ENCODE results near the gene TTL. TPM values are rescaled to one million over a fixed set of nuclear protein-coding genes. Genes with fewer than 3 reads are reported as not detected.

TTL gene
- total and polyA plus RNA-seq, 2 of the 13 experiments (the other 11 are each of a cell fraction or from before 2014, with no cell fraction given), result 19.0 to 59.8 TPM

DNA sequence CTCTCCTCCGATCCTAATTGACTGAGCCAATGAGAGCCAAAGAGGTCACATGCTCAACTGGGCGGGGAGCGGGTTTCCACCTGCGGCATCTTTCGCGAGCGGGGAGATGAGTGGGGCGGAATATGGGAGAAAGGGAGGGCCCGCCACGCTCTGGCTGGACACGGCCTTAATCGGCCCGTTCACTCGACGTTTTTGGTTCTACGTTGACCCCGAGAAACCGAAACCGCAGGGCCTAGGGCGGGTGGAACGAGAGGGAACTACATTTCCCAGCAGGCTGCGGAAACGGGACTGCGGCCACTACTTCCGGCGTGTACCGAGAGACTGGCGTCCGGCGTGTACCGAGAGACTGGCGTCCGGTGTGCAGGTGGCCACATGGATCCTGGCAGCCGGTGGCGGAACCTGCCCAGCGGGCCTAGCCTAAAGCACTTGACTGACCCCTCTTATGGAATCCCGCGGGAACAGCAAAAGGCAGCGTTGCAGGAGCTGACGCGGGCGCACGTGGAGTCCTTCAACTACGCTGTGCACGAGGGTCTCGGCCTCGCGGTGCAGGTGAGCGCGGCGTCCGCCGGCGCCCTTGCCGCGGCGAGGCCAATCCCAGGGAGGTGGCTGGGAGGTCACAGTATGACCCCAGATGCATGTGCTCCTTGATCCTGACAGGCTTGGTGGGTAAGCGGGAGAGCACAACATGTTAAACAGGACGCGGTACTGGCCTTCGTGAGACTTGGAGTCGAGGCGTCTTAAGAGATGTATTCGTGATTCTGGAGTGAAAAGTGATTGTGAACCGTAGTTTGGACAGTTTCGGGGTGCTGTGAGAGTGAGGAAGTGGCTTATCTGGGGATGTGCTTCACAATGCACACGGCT, 60.4 kb downstream of the TTL start, which contains the start of gene POLR1B (continued):
- TF ChIP-seq NR2F2 (IDR thresholded peaks at IDR 0.05; ENCODE audit: borderline replicate concordance, low read depth) (peak; percentile 67; the same call in 1 of the 2 replicates), ZZZ3 (CRISPR knock-in tag; IDR thresholded peaks at IDR 0.05; ENCODE audit: borderline replicate concordance) (peak; percentile 82; the same call in 1 of the 2 replicates), ELF1 (CRISPR knock-in tag; IDR thresholded peaks at IDR 0.05) (peak; percentile 89), PHF21A (CRISPR knock-in tag; IDR thresholded peaks at IDR 0.05) (peak; percentile 81), SRSF4 (IDR thresholded peaks at IDR 0.05; ENCODE audit: low read depth, low read length, poor library complexity, severe bottlenecking) (no peak), MAFF (IDR thresholded peaks at IDR 0.05; ENCODE audit: low read depth, low read length) (no peak), IRX3 (CRISPR knock-in tag; IDR thresholded peaks at IDR 0.05; ENCODE audit: borderline replicate concordance, low read depth) (peak; percentile 93; the same call in 1 of the 2 replicates), ATF1 (CRISPR knock-in tag; IDR thresholded peaks at IDR 0.05) (peak; percentile 74), U2AF1 (optimal IDR thresholded peaks at IDR 0.05; ENCODE audit: low read depth, low read length) (peak; percentile 86), RBFOX2 (IDR thresholded peaks at IDR 0.05; ENCODE audit: low read depth, low read length) (peak; percentile 92), ZNF362 (CRISPR knock-in tag; IDR thresholded peaks at IDR 0.05; ENCODE audit: borderline replicate concordance) (peak; percentile 76), ZNF768 (CRISPR knock-in tag; IDR thresholded peaks at IDR 0.05) (peak; percentile 87), EEA1 (CRISPR knock-in tag; IDR thresholded peaks at IDR 0.05; ENCODE audit: borderline replicate concordance) (peak; percentile 98), CBX1 (IDR thresholded peaks at IDR 0.05; ENCODE audit: low read depth) (peak; percentile 21), ZNF772 (CRISPR knock-in tag; IDR thresholded peaks at IDR 0.05) (peak; percentile 75)
- TF ChIP-seq, protein P1, sequence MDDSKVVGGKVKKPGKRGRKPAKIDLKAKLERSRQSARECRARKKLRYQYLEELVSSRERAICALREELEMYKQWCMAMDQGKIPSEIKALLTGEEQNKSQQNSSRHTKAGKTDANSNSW (CRISPR knock-in tag; IDR thresholded peaks at IDR 0.05; ENCODE audit: borderline replicate concordance), result peak; percentile 91; the same call in 1 of the 2 replicates
- TF ChIP-seq, protein P2, sequence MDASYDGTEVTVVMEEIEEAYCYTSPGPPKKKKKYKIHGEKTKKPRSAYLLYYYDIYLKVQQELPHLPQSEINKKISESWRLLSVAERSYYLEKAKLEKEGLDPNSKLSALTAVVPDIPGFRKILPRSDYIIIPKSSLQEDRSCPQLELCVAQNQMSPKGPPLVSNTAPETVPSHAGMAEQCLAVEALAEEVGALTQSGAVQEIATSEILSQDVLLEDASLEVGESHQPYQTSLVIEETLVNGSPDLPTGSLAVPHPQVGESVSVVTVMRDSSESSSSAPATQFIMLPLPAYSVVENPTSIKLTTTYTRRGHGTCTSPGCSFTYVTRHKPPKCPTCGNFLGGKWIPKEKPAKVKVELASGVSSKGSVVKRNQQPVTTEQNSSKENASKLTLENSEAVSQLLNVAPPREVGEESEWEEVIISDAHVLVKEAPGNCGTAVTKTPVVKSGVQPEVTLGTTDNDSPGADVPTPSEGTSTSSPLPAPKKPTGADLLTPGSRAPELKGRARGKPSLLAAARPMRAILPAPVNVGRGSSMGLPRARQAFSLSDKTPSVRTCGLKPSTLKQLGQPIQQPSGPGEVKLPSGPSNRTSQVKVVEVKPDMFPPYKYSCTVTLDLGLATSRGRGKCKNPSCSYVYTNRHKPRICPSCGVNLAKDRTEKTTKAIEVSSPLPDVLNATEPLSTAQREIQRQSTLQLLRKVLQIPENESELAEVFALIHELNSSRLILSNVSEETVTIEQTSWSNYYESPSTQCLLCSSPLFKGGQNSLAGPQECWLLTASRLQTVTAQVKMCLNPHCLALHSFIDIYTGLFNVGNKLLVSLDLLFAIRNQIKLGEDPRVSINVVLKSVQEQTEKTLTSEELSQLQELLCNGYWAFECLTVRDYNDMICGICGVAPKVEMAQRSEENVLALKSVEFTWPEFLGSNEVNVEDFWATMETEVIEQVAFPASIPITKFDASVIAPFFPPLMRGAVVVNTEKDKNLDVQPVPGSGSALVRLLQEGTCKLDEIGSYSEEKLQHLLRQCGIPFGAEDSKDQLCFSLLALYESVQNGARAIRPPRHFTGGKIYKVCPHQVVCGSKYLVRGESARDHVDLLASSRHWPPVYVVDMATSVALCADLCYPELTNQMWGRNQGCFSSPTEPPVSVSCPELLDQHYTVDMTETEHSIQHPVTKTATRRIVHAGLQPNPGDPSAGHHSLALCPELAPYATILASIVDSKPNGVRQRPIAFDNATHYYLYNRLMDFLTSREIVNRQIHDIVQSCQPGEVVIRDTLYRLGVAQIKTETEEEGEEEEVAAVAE (CRISPR knock-in tag; IDR thresholded peaks at IDR 0.05; ENCODE audit: borderline replicate concordance), result peak; percentile 75
- TF ChIP-seq, protein P3, sequence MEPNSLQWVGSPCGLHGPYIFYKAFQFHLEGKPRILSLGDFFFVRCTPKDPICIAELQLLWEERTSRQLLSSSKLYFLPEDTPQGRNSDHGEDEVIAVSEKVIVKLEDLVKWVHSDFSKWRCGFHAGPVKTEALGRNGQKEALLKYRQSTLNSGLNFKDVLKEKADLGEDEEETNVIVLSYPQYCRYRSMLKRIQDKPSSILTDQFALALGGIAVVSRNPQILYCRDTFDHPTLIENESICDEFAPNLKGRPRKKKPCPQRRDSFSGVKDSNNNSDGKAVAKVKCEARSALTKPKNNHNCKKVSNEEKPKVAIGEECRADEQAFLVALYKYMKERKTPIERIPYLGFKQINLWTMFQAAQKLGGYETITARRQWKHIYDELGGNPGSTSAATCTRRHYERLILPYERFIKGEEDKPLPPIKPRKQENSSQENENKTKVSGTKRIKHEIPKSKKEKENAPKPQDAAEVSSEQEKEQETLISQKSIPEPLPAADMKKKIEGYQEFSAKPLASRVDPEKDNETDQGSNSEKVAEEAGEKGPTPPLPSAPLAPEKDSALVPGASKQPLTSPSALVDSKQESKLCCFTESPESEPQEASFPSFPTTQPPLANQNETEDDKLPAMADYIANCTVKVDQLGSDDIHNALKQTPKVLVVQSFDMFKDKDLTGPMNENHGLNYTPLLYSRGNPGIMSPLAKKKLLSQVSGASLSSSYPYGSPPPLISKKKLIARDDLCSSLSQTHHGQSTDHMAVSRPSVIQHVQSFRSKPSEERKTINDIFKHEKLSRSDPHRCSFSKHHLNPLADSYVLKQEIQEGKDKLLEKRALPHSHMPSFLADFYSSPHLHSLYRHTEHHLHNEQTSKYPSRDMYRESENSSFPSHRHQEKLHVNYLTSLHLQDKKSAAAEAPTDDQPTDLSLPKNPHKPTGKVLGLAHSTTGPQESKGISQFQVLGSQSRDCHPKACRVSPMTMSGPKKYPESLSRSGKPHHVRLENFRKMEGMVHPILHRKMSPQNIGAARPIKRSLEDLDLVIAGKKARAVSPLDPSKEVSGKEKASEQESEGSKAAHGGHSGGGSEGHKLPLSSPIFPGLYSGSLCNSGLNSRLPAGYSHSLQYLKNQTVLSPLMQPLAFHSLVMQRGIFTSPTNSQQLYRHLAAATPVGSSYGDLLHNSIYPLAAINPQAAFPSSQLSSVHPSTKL (CRISPR knock-in tag; IDR thresholded peaks at IDR 0.05), result peak; percentile 66; the same call in 1 of the 2 replicates
